Measurements from ENCODE around the gene GJA4.

GRCh38 chr1:34779005-34779404 is 13.8 kb upstream of the GJA4 start:
- TF ChIP-seq POLR2AphosphoS5 (IDR thresholded peaks at IDR 0.05; ENCODE audit: low read depth, low read length) = no peak
- no peak for TF ChIP-seq POLR2A (IDR thresholded peaks at IDR 0.05; ENCODE audit: low read depth, low read length)
- TF ChIP-seq POU2F2 (IDR thresholded peaks at IDR 0.05; ENCODE audit: low read depth, low read length) = no peak
- no peak for TF ChIP-seq TAF1 (IDR thresholded peaks at IDR 0.05; ENCODE audit: low read depth, low read length)
- no peak for TF ChIP-seq SPI1 (IDR thresholded peaks at IDR 0.05; ENCODE audit: low read depth, low read length)
